Neural progenitor cell (in vitro differentiated cells): ENCODE results near the gene GSTA1. TPM values are rescaled to one million over a fixed set of nuclear protein-coding genes. Genes with fewer than 3 reads are reported as not detected.
A peak's percentile ranks its signal among the peaks of the same experiment; 100 is the strongest.
"Not testable (repeated sequence)": the region's sequence is repeated elsewhere in the genome, so short reads cannot be mapped to it uniquely, and the experiment has no call there.

Experiments used
- DNase-seq: peaks from one replicate; pipeline ENCODE4 v3.0.0-alpha.2; 2016; ENCODE audit warnings: low spot score
- H2AFZ ChIP-seq: fragments of 200-600 bp; sonication (generic); replicated peaks from 2 replicates; pipeline ENCODE4 v1.6.1; 2016; ENCODE audit warnings: antibody characterized with exemption
- H3F3A ChIP-seq: fragments of 200-600 bp; sonication (generic); 2 replicates; pipeline ENCODE4 v1.6.1; 2016; ENCODE audit warnings: antibody characterized with exemption, low read depth
- H3K27ac ChIP-seq: fragments of 200-600 bp; sonication (generic); 2 replicates; pipeline ENCODE4 v1.5.1; 2016; ENCODE audit warnings: mild to moderate bottlenecking
- H3K27me3 ChIP-seq: fragments of 200-600 bp; sonication (generic); 2 replicates; pipeline ENCODE4 v1.6.1; 2016; ENCODE audit warnings: mild to moderate bottlenecking, moderate library complexity
- H3K36me3 ChIP-seq: fragments of 200-600 bp; sonication (generic); 2 replicates; pipeline ENCODE4 v1.5.1; 2016
- H3K4me1 ChIP-seq: fragments of 200-600 bp; sonication (generic); 2 replicates; pipeline ENCODE4 v1.6.1; 2016; ENCODE audit warnings: mixed run types
- H3K4me2 ChIP-seq: fragments of 200-600 bp; sonication (generic); 2 replicates; pipeline ENCODE4 v1.6.1; 2016
- H3K4me3 ChIP-seq: fragments of 200-600 bp; sonication (generic); 2 replicates; pipeline ENCODE4 v1.5.1; 2016
- H3K79me2 ChIP-seq: fragments of 200-600 bp; sonication (generic); 2 replicates; pipeline ENCODE4 v1.6.1; 2016; ENCODE audit warnings: low read depth
- H3K9ac ChIP-seq: fragments of 200-600 bp; sonication (generic); 2 replicates; pipeline ENCODE4 v1.6.1; 2016
- H3K9me3 ChIP-seq: fragments of 200-600 bp; sonication (generic); 2 replicates; pipeline ENCODE4 v1.5.1; 2016; ENCODE audit warnings: low read depth
- H4K20me1 ChIP-seq: fragments of 200-600 bp; sonication (generic); 2 replicates; pipeline ENCODE4 v1.6.1; 2016; ENCODE audit warnings: low read depth
- H3K27ac Mint-ChIP-seq: 3 replicates; pipeline ENCODE4 v1.8.0; 2021; ENCODE audit warnings: mixed read lengths
- H3K27me3 Mint-ChIP-seq: 2 replicates; pipeline ENCODE4 v1.8.0; 2022; ENCODE audit warnings: low read depth, mild to moderate bottlenecking, inconsistent platforms, moderate library complexity, mixed read lengths; ENCODE audit not compliant: insufficient read depth
- H3K36me3 Mint-ChIP-seq: 3 replicates; pipeline ENCODE4 v1.8.0; 2021; ENCODE audit warnings: mixed read lengths
- H3K4me1 Mint-ChIP-seq: 3 replicates; pipeline ENCODE4 v1.8.0; 2021; ENCODE audit warnings: mixed read lengths
- H3K4me3 Mint-ChIP-seq: 3 replicates; pipeline ENCODE4 v1.8.0; 2021; ENCODE audit warnings: mild to moderate bottlenecking, moderate library complexity, mixed read lengths
- H3K9me3 Mint-ChIP-seq: 3 replicates; pipeline ENCODE4 v1.8.0; 2020; ENCODE audit warnings: mixed read lengths
- EZH2 ChIP-seq: fragments of 200-600 bp; sonication (generic); IDR thresholded peaks from 2 replicates; pipeline ENCODE4 v1.6.1; 2017; ENCODE audit warnings: antibody characterized with exemption, mild to moderate bottlenecking, moderate library complexity
- EZH2phosphoT487 ChIP-seq: fragments of 200-600 bp; sonication (generic); IDR thresholded peaks from 2 replicates; pipeline ENCODE4 v1.6.1; 2017; ENCODE audit warnings: antibody characterized with exemption
- total RNA-seq: library from RNA; depleted of rRNA; stranded (reverse); fragments of >200 nt; gene quantifications from 2 replicates; pipeline ENCODE4 v1.2.3, GENCODE V29; 2015; ENCODE audit warnings: low replicate concordance
- TF ChIP-seq, protein P1 (sequence below): fragments of 200-600 bp; sonication (generic); IDR thresholded peaks from 2 replicates; pipeline ENCODE4 v1.5.1; 2017; ENCODE audit warnings: antibody characterized with exemption, mild to moderate bottlenecking

GSTA1 gene
- total RNA-seq, 1 donor from 2014 or later, result not detected

DNA sequence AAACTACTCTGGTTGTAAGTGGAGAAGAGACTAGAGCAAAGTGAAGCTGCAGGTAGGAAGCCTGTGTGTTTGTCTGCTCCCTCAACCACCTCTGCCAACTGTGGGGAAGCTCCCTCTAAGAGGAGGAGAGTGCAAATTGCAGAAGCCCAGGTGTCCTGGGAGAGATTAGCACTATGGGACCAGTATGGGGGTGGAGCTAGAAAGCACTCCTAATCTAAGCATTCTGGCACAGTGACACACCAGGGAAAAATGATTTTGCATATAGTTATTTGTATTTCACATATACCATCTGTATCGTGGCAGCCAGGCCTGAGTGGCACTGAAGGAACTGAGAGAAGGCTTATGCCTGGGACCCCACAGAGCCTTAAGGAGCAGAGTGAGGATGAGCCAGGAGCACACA is 12.8 kb downstream of the GSTA1 start:
- H3K4me1 Mint-ChIP-seq, result no peaks in the 10 kb centered on the region
- Histone ChIP-seq H3K4me2 (no peak overlapping the region), H3K27ac (no peak overlapping the region), H3K9ac (no peak overlapping the region), H3K36me3 (no peaks in the 10 kb centered on the region), H2AFZ (no peak overlapping the region), H3K9me3 (no peaks in the 10 kb centered on the region), H3K4me1 (no peaks in the 10 kb centered on the region), H3K4me3 (no peak overlapping the region), H4K20me1 (no peaks in the 10 kb centered on the region), H3K27me3 (no peaks in the 10 kb centered on the region), H3K79me2 (no peaks in the 10 kb centered on the region), H3F3A (no peaks in the 10 kb centered on the region)
- H3K36me3 Mint-ChIP-seq, result no peaks in the 10 kb centered on the region
- H3K4me3 Mint-ChIP-seq, result no peak overlapping the region
- TF ChIP-seq, protein P1, sequence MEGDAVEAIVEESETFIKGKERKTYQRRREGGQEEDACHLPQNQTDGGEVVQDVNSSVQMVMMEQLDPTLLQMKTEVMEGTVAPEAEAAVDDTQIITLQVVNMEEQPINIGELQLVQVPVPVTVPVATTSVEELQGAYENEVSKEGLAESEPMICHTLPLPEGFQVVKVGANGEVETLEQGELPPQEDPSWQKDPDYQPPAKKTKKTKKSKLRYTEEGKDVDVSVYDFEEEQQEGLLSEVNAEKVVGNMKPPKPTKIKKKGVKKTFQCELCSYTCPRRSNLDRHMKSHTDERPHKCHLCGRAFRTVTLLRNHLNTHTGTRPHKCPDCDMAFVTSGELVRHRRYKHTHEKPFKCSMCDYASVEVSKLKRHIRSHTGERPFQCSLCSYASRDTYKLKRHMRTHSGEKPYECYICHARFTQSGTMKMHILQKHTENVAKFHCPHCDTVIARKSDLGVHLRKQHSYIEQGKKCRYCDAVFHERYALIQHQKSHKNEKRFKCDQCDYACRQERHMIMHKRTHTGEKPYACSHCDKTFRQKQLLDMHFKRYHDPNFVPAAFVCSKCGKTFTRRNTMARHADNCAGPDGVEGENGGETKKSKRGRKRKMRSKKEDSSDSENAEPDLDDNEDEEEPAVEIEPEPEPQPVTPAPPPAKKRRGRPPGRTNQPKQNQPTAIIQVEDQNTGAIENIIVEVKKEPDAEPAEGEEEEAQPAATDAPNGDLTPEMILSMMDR, result no peak
- TF ChIP-seq EZH2phosphoT487 (no peak), EZH2 (no peak)
- peaks cover under 1% of the 10 kb centered on the region for H3K27me3 Mint-ChIP-seq
- H3K9me3 Mint-ChIP-seq, result peaks cover 10% of the 10 kb centered on the region
- no peak for DNase-seq
- peak overlapping the region; percentile 69 for H3K27ac Mint-ChIP-seq

GRCh38 chr6:52789658-52790057 is 14.0 kb downstream of the GSTA1 start:
- H3K9me3 ChIP-seq, H3K27ac ChIP-seq, H3K4me2 ChIP-seq, DNase-seq, H3K4me3 ChIP-seq, H3K36me3 Mint-ChIP-seq, H3K27me3 ChIP-seq, H3K79me2 ChIP-seq, H4K20me1 ChIP-seq, H3K4me1 ChIP-seq, H3F3A ChIP-seq, H3K27me3 Mint-ChIP-seq, H3K36me3 ChIP-seq, H3K4me3 Mint-ChIP-seq, H3K9me3 Mint-ChIP-seq, H2AFZ ChIP-seq, H3K27ac Mint-ChIP-seq, H3K4me1 Mint-ChIP-seq, H3K9ac ChIP-seq: not testable (repeated sequence)

- Mint-ChIP-seq H3K9me3 (peaks cover 10% of the 10 kb centered on the region), H3K4me1 (no peaks in the 10 kb centered on the region), H3K27me3 (no peaks in the 10 kb centered on the region), H3K4me3 (no peak overlapping the region), H3K36me3 (no peaks in the 10 kb centered on the region), H3K27ac (no peak overlapping the region)
- no peaks in the 10 kb centered on the region for H4K20me1 ChIP-seq
- no peak overlapping the region for H3K9ac ChIP-seq
- no peak overlapping the region for H3K27ac ChIP-seq
- no peak overlapping the region for H3K4me3 ChIP-seq
- DNase-seq, result no peak
- H3K27me3 ChIP-seq, result no peaks in the 10 kb centered on the region
- no peak overlapping the region for H2AFZ ChIP-seq
- H3K4me1 ChIP-seq, result no peaks in the 10 kb centered on the region
- TF ChIP-seq EZH2 (no peak), EZH2phosphoT487 (no peak)
- H3K79me2 ChIP-seq, result no peaks in the 10 kb centered on the region
- no peaks in the 10 kb centered on the region for H3F3A ChIP-seq
- no peaks in the 10 kb centered on the region for H3K36me3 ChIP-seq
- H3K4me2 ChIP-seq, result no peak overlapping the region
- H3K9me3 ChIP-seq, result no peaks in the 10 kb centered on the region
Observed at GRCh38 chr6:52788478-52788877, 15.1 kb downstream of the GSTA1 start.

GRCh38 chr6:52787917-52788316 is 15.7 kb downstream of the GSTA1 start:
- Histone ChIP-seq H3K27me3 (no peaks in the 10 kb centered on the region), H3F3A (no peaks in the 10 kb centered on the region), H3K4me3 (no peak overlapping the region), H4K20me1 (no peaks in the 10 kb centered on the region), H3K4me1 (no peaks in the 10 kb centered on the region), H3K27ac (no peak overlapping the region), H3K36me3 (no peaks in the 10 kb centered on the region), H2AFZ (no peak overlapping the region), H3K9me3 (no peaks in the 10 kb centered on the region), H3K4me2 (no peak overlapping the region), H3K79me2 (no peaks in the 10 kb centered on the region), H3K9ac (no peak overlapping the region)
- no peaks in the 10 kb centered on the region for H3K36me3 Mint-ChIP-seq
- no peaks in the 10 kb centered on the region for H3K4me1 Mint-ChIP-seq
- no peak overlapping the region for H3K27ac Mint-ChIP-seq
- H3K4me3 Mint-ChIP-seq, result no peak overlapping the region
- TF ChIP-seq, protein P1, result no peak
- TF ChIP-seq EZH2phosphoT487 (no peak), EZH2 (no peak)
- peaks cover 6% of the 10 kb centered on the region for H3K9me3 Mint-ChIP-seq
- DNase-seq, result no peak
- H3K27me3 Mint-ChIP-seq, result no peaks in the 10 kb centered on the region
